B cell (primary cell): ENCODE results near the gene TRIM9. TPM values are rescaled to one million over a fixed set of nuclear protein-coding genes. Genes with fewer than 3 reads are reported as not detected.

ENCODE experiments used
- ATAC-seq: fragments of 200-7000 bp; cut with Tn5 transposase; one replicate; pipeline ENCODE4 v1.10.0; 2021; ENCODE audit warnings: low read depth, mild to moderate bottlenecking, moderate number of reproducible peaks, moderate library complexity
- CTCF ChIA-PET: fragments of 350-600 bp; sonication (Branson Sonifier 250); formaldehyde crosslinking; loops from one replicate; lab custom pipeline; 2021; ENCODE audit warnings: antibody characterized with exemption, inconsistent platforms; lab: Charles Lee
- POLR2A ChIA-PET: fragments of 350-600 bp; sonication (Branson Sonifier 250); formaldehyde crosslinking; loops from one replicate; lab custom pipeline; 2021; ENCODE audit warnings: antibody characterized with exemption; lab: Charles Lee
- DNase-seq: peaks from one replicate; pipeline ENCODE4 v3.0.0; 2013
- H2AFZ ChIP-seq: 2 replicates; pipeline ENCODE4 v1.6.1; 2012; ENCODE audit warnings: mild to moderate bottlenecking, low read depth, low read length; ENCODE audit not compliant: insufficient read depth, poor library complexity, severe bottlenecking
- H3K27ac ChIP-seq, 2 donors: 1 replicate in 1 of 2; 2 replicates in 1 of 2; pipeline ENCODE4 v1.5.1; 2012 to 2013; ENCODE audit warnings: low read length in 2 of 2, mild to moderate bottlenecking in 2 of 2, moderate library complexity in 1 of 2
- H3K27me3 ChIP-seq, 4 experiments: fragments of 200-600 bp in 1 of 4; sonication (generic) in 1 of 4; replicated peaks in 1 of 4; 1 replicate in 2 of 4; 2 replicates in 2 of 4; pipeline versions ENCODE4 v1.6.1 to v1.7.0; 2013 to 2016; ENCODE audit warnings: low read length in 3 of 4, mild to moderate bottlenecking in 2 of 4, mixed read lengths in 1 of 4, moderate library complexity in 1 of 4; ENCODE audit not compliant: insufficient read depth in 4 of 4, control insufficient read depth in 3 of 4; ENCODE audit errors: control extremely low read depth in 1 of 4
- H3K36me3 ChIP-seq, 2 experiments: replicated peaks in 1 of 2; 1 replicate in 1 of 2; 2 replicates in 1 of 2; pipeline versions ENCODE4 v1.6.1 to v1.7.1; 2013; ENCODE audit warnings: low read length in 1 of 2; ENCODE audit not compliant: insufficient read depth in 2 of 2, control insufficient read depth in 1 of 2; ENCODE audit errors: control extremely low read depth in 1 of 2, extremely low read depth in 1 of 2
- H3K4me1 ChIP-seq, 2 donors: fragments of 200-600 bp in 1 of 2; sonication (generic) in 1 of 2; 1 replicate in 1 of 2; 2 replicates in 1 of 2; pipeline versions ENCODE4 v1.5.1 to v1.6.1; 2013 to 2017; ENCODE audit warnings: low read length in 2 of 2; ENCODE audit not compliant: control insufficient read depth in 2 of 2, insufficient read depth in 2 of 2
- H3K4me2 ChIP-seq: replicated peaks from 2 replicates; pipeline ENCODE3; 2012; ENCODE audit warnings: mild to moderate bottlenecking, low read depth, low read length; ENCODE audit not compliant: poor library complexity, severe bottlenecking
- H3K4me3 ChIP-seq, 5 experiments: fragments of 200-600 bp in 1 of 5; sonication (generic) in 1 of 5; 1 replicate in 3 of 5; 2 replicates in 2 of 5; pipeline versions ENCODE4 v1.5.1 to v1.7.0; 2011 to 2016; ENCODE audit warnings: low read length in 4 of 5, mild to moderate bottlenecking in 4 of 5, low read depth in 2 of 5, control low read depth in 1 of 5, moderate library complexity in 1 of 5; ENCODE audit not compliant: insufficient read depth in 1 of 5; ENCODE audit errors: control extremely low read depth in 1 of 5, extremely low read depth in 1 of 5
- H3K79me2 ChIP-seq: fragments of 200-600 bp; sonication (generic); one replicate; pipeline ENCODE4 v1.6.0; 2016; ENCODE audit warnings: low read length; ENCODE audit not compliant: control insufficient read depth, insufficient read depth
- H3K9ac ChIP-seq: fragments of 200-600 bp; sonication (generic); 2 replicates; pipeline ENCODE4 v1.6.1; 2017; ENCODE audit warnings: mild to moderate bottlenecking, low read length, moderate library complexity
- H3K9me3 ChIP-seq, 3 donors: one replicate each; pipeline versions ENCODE4 v1.6.1 to v1.7.1; 2013; ENCODE audit warnings: low read length in 2 of 3; ENCODE audit not compliant: control insufficient read depth in 2 of 3, insufficient read depth in 1 of 3; ENCODE audit errors: control extremely low read depth in 1 of 3
- H4K20me1 ChIP-seq: 2 replicates; pipeline ENCODE4 v1.6.0; 2012; ENCODE audit warnings: mild to moderate bottlenecking, low read length; ENCODE audit not compliant: insufficient read depth, control insufficient read depth, poor library complexity, severe bottlenecking
- H3K27ac Mint-ChIP-seq: one replicate; pipeline ENCODE4 v1.8.0; 2021; ENCODE audit warnings: mixed read lengths
- H3K27me3 Mint-ChIP-seq: one replicate; pipeline ENCODE4 v1.8.0; 2021; ENCODE audit warnings: mixed read lengths
- H3K4me1 Mint-ChIP-seq: one replicate; pipeline ENCODE4 v1.8.0; 2021; ENCODE audit warnings: mixed read lengths
- H3K4me3 Mint-ChIP-seq: one replicate; pipeline ENCODE4 v1.8.0; 2021; ENCODE audit warnings: mixed read lengths
- H3K9me3 Mint-ChIP-seq: one replicate; pipeline ENCODE4 v1.8.0; 2022; ENCODE audit warnings: mixed read lengths; ENCODE audit not compliant: insufficient read depth
- CTCF ChIP-seq: fragments of 200-600 bp; IDR thresholded peaks from one replicate; pipeline ENCODE4 v1.8.0; 2022; ENCODE audit warnings: antibody characterized with exemption, mild to moderate bottlenecking
- EZH2 ChIP-seq: IDR thresholded peaks from 2 replicates; pipeline ENCODE4 v1.6.1; 2012; ENCODE audit warnings: borderline replicate concordance, low read depth, mild to moderate bottlenecking, moderate library complexity, low read length; ENCODE audit not compliant: insufficient read depth, poor library complexity, severe bottlenecking
- WGBS: methylation state at CpG from one replicate; pipeline ENCODE4 v1.1.5; 2013; ENCODE audit warnings: missing lambda C conversion rate; ENCODE audit not compliant: insufficient coverage; 5-methylcytosine and 5-hydroxymethylcytosine counted together
- intact Hi-C: fragments of 100-400 bp; cut with micrococcal nuclease; formaldehyde crosslinking; loops from one replicate; pipeline ENCODE4 v1.10.0; 2022
- polyA plus RNA-seq: library from polyadenylated mRNA; depleted of rRNA; stranded (reverse); fragments of >200 nt; gene quantifications from 2 replicates; pipeline ENCODE4 v1.2.3, GENCODE V29; 2012
- total RNA-seq, 2 donors: library from RNA; stranded (reverse); fragments of 120-200 nt in 1 of 2; gene quantifications; 1 replicate in 1 of 2; 2 replicates in 1 of 2; pipeline versions ENCODE4 v1.2.3 to v1.2.4, GENCODE V29; 2013 to 2022

The TRIM9 gene
- total and polyA plus RNA-seq, 2 donors (not counting 1 experiment from before 2014, with no cell fraction given): 0.24 to 0.32 TPM

- Histone ChIP-seq H3K36me3 (no peaks in the 10 kb centered on the region), H3K27me3 (peaks cover 0 to 12% (median 10%) of the 10 kb centered on the region in 4 experiments), H3K27ac (no peak overlapping the region), H3K4me1 (no peaks in the 10 kb centered on the region), H3K79me2 (no peaks in the 10 kb centered on the region), H3K9ac (no peak overlapping the region), H2AFZ (no peak overlapping the region), H4K20me1 (no peaks in the 10 kb centered on the region), H3K9me3 (no peaks in the 10 kb centered on the region), H3K4me2 (no peak overlapping the region), H3K4me3 (no peak overlapping the region)
- peaks cover 54% of the 10 kb centered on the region for H3K27me3 Mint-ChIP-seq
- TF ChIP-seq EZH2 (no peak), CTCF (no peak)
- no peaks in the 10 kb centered on the region for H3K9me3 Mint-ChIP-seq
- H3K4me3 Mint-ChIP-seq: no peak overlapping the region
- CTCF ChIA-PET: no interaction called here
- no peak overlapping the region for H3K27ac Mint-ChIP-seq
- DNase-seq: no peak
- no peak for ATAC-seq
- POLR2A ChIA-PET: no interaction called here
- WGBS: no CpG with 5 or more reads among the region's 2 CpGs
- H3K4me1 Mint-ChIP-seq: no peaks in the 10 kb centered on the region
- intact Hi-C loops: no loop called here
These were observed 157.6 kb downstream of the TRIM9 start for GRCh38 chr14:50937325-50937724.

- no peak overlapping the region for H3K4me2 ChIP-seq
- peaks cover 0 to 10% (median 8%) of the 10 kb centered on the region in 4 experiments for H3K27me3 ChIP-seq
- H3K36me3 ChIP-seq: no peaks in the 10 kb centered on the region
- intact Hi-C loops: no loop called here
- Mint-ChIP-seq H3K4me3 (no peak overlapping the region), H3K9me3 (no peaks in the 10 kb centered on the region), H3K27ac (no peak overlapping the region), H3K27me3 (peaks cover 49% of the 10 kb centered on the region), H3K4me1 (no peaks in the 10 kb centered on the region)
- CTCF ChIA-PET: no interaction called here
- POLR2A ChIA-PET: no interaction called here
- no peak overlapping the region for H2AFZ ChIP-seq
- DNase-seq: no peak
- TF ChIP-seq EZH2 (no peak), CTCF (no peak)
- H3K9me3 ChIP-seq: no peaks in the 10 kb centered on the region
- no peak overlapping the region for H3K9ac ChIP-seq
- H3K79me2 ChIP-seq: no peaks in the 10 kb centered on the region
- no peak for ATAC-seq
- H3K4me3 ChIP-seq: no peak overlapping the region
- no CpG with 5 or more reads among the region's 2 CpGs for WGBS
- H4K20me1 ChIP-seq: no peaks in the 10 kb centered on the region
- H3K4me1 ChIP-seq: no peaks in the 10 kb centered on the region
- no peak overlapping the region for H3K27ac ChIP-seq
These were observed 158.0 kb downstream of the TRIM9 start for GRCh38 chr14:50936882-50937281.
